Endothelial cell of umbilical vein (primary cell): ENCODE results near the gene METRN. TPM values are rescaled to one million over a fixed set of nuclear protein-coding genes. Genes with fewer than 3 reads are reported as not detected.

Experiments used
- BruUV-seq: library from RNA; stranded (reverse); fragments of 400-500 nt; replicated peaks from 2 replicates; lab custom pipeline; 2021; lab: Mats Ljungman, UMichigan
- CTCF ChIA-PET: fragments of 300-600, 350-600 bp; sonication (Branson Sonifier 250); formaldehyde crosslinking; loops from one replicate; lab custom pipeline; 2021; ENCODE audit warnings: antibody characterized with exemption, inconsistent platforms; lab: Charles Lee
- POLR2A ChIA-PET: fragments of 300-600, 350-600 bp; sonication (Branson Sonifier 250); formaldehyde crosslinking; loops from one replicate; lab custom pipeline; 2021; ENCODE audit warnings: antibody characterized with exemption, inconsistent platforms; lab: Charles Lee
- DNase-seq: peaks from one replicate; pipeline ENCODE4 v3.0.0-alpha.2; 2011; ENCODE audit warnings: low read depth, low spot score
- FAIRE-seq: peaks from 2 replicates; lab custom pipeline; 2011; peaks lifted over from hg19 to GRCh38; lab: Jason Lieb, UNC
- H2AFZ ChIP-seq: 2 replicates; pipeline ENCODE4 v1.6.0; 2012; ENCODE audit warnings: low read depth, low read length, control low read depth, inconsistent platforms
- H3K27ac ChIP-seq: 2 replicates; pipeline ENCODE4 v1.5.1; 2011; ENCODE audit warnings: low read depth, mild to moderate bottlenecking, control low read depth, low read length, moderate library complexity; ENCODE audit not compliant: insufficient read depth
- H3K27me3 ChIP-seq, 2 experiments: 2 replicates each; pipeline versions ENCODE4 v1.6.0 to v1.6.1; 2011; ENCODE audit warnings: low read length in 2 of 2, mixed read lengths in 1 of 2; ENCODE audit not compliant: control insufficient read depth in 2 of 2, insufficient read depth in 2 of 2
- H3K36me3 ChIP-seq, 2 experiments: 2 replicates in 1 of 2; 3 replicates in 1 of 2; pipeline ENCODE4 v1.5.1; 2011; ENCODE audit warnings: low read length in 2 of 2, mild to moderate bottlenecking in 1 of 2, moderate library complexity in 1 of 2; ENCODE audit not compliant: control insufficient read depth in 2 of 2, insufficient read depth in 2 of 2; ENCODE audit errors: extremely low read depth in 1 of 2
- H3K4me1 ChIP-seq: 3 replicates; pipeline ENCODE4 v1.5.1; 2011; ENCODE audit warnings: mild to moderate bottlenecking, low read length; ENCODE audit not compliant: control insufficient read depth, insufficient read depth; ENCODE audit errors: extremely low read depth
- H3K4me2 ChIP-seq: 2 replicates; pipeline ENCODE4 v1.6.1; 2011; ENCODE audit warnings: low read length, control low read depth, mixed read lengths; ENCODE audit not compliant: insufficient read depth
- H3K4me3 ChIP-seq, 3 experiments: fragments of 200-600 bp in 1 of 3; sonication (generic), shearing (Covaris generic) in 1 of 3; replicated peaks in 1 of 3; 2 replicates each; pipeline ENCODE4 v1.5.1; 2011 to 2016; ENCODE audit warnings: control low read depth in 3 of 3, low read length in 3 of 3, mild to moderate bottlenecking in 2 of 3, inconsistent platforms in 1 of 3, low read depth in 1 of 3, moderate library complexity in 1 of 3; ENCODE audit not compliant: insufficient read depth in 1 of 3
- H3K79me2 ChIP-seq: 2 replicates; pipeline ENCODE4 v1.6.0; 2012; ENCODE audit warnings: low read length, inconsistent platforms; ENCODE audit not compliant: control insufficient read depth, insufficient read depth
- H3K9ac ChIP-seq: replicated peaks from 2 replicates; pipeline ENCODE3; 2011; ENCODE audit warnings: low read length, control low read depth; ENCODE audit not compliant: insufficient read depth; ENCODE audit errors: extremely low read depth
- H3K9me1 ChIP-seq: replicated peaks from 3 replicates; pipeline ENCODE4 v1.6.0; 2011; ENCODE audit warnings: mild to moderate bottlenecking, low read length; ENCODE audit not compliant: control insufficient read depth, insufficient read depth; ENCODE audit errors: extremely low read depth
- H3K9me3 ChIP-seq: replicated peaks from 2 replicates; pipeline ENCODE4 v1.5.1; 2012; ENCODE audit warnings: low read length, inconsistent platforms; ENCODE audit not compliant: control insufficient read depth, insufficient read depth
- H4K20me1 ChIP-seq: replicated peaks from 2 replicates; pipeline ENCODE3; 2011; ENCODE audit warnings: mild to moderate bottlenecking, low read length; ENCODE audit not compliant: control insufficient read depth, insufficient read depth; ENCODE audit errors: extremely low read depth
- CTCF ChIP-seq, 2 donors: IDR thresholded peaks; 1 replicate in 1 of 2; 2 replicates in 1 of 2; pipeline ENCODE4 v1.5.1; 2011; ENCODE audit warnings: low read length in 2 of 2, mild to moderate bottlenecking in 2 of 2, moderate library complexity in 2 of 2, control low read depth in 1 of 2, inconsistent platforms in 1 of 2, low read depth in 1 of 2; ENCODE audit not compliant: insufficient read depth in 1 of 2; ENCODE audit errors: extremely low read depth in 1 of 2
- EZH2 ChIP-seq: IDR thresholded peaks from 2 replicates; pipeline ENCODE4 v1.6.1; 2012; ENCODE audit warnings: borderline replicate concordance, low read depth, mild to moderate bottlenecking, moderate library complexity, low read length, inconsistent platforms; ENCODE audit not compliant: severe bottlenecking
- FOS ChIP-seq: IDR thresholded peaks from 2 replicates; pipeline ENCODE4 v1.6.1; 2011; ENCODE audit warnings: mild to moderate bottlenecking, low read length, moderate library complexity, borderline replicate concordance; ENCODE audit not compliant: insufficient read depth
- GATA2 ChIP-seq: IDR thresholded peaks from 2 replicates; pipeline ENCODE4 v1.7.0; 2011; ENCODE audit warnings: low read depth, mild to moderate bottlenecking, moderate library complexity, mixed read lengths, low read length; ENCODE audit not compliant: insufficient read length, insufficient read depth
- JUN ChIP-seq: IDR thresholded peaks from 2 replicates; pipeline ENCODE4 v1.6.1; 2011; ENCODE audit warnings: borderline replicate concordance, low read depth; ENCODE audit not compliant: insufficient read length, insufficient read depth
- MAX ChIP-seq: IDR thresholded peaks from 2 replicates; pipeline ENCODE4 v1.6.1; 2011; ENCODE audit not compliant: insufficient read depth, insufficient read length
- MYC ChIP-seq: IDR thresholded peaks from one replicate; pipeline ENCODE4 v1.6.1; 2011; ENCODE audit warnings: mild to moderate bottlenecking, low read depth, low read length
- POLR2A ChIP-seq: IDR thresholded peaks from 2 replicates; pipeline ENCODE4 v1.6.1; 2012; ENCODE audit warnings: low read depth, mild to moderate bottlenecking, control low read depth, low read length
- POLR2AphosphoS5 ChIP-seq: IDR thresholded peaks from 2 replicates; pipeline ENCODE4 v1.6.1; 2012; ENCODE audit warnings: low read depth, mild to moderate bottlenecking, control low read depth, low read length, moderate library complexity; ENCODE audit not compliant: insufficient read depth
- dilution Hi-C: fragments of 300-500 bp; cut with MboI; formaldehyde crosslinking; loops from one replicate; pipeline ENCODE4 v1.15.0; 2019; ENCODE audit warnings: low sequenced_read_pairs; ENCODE audit not compliant: extremely low pct_ligation_motif_present
- intact Hi-C: fragments of 100-400 bp; cut with micrococcal nuclease; formaldehyde crosslinking; loops from one replicate; pipeline ENCODE4 v1.10.0; 2022
- polyA plus RNA-seq, 4 experiments: library from polyadenylated mRNA; depleted of rRNA in 3 of 4; stranded (reverse) in 3 of 4; unstranded in 1 of 4; fragments of >200 nt; gene quantifications; 2 replicates each; pipeline versions ENCODE4 v1.2.1 to v1.2.3, GENCODE V29; 2011 to 2012; ENCODE audit warnings: missing spikeins in 1 of 4
- total RNA-seq: library from RNA; stranded (reverse); gene quantifications from 2 replicates; pipeline ENCODE4 v1.2.3, GENCODE V29; 2021

METRN gene
- total and polyA plus RNA-seq, 2 donors (not counting 3 experiments of a cell fraction or from before 2014, with no cell fraction given), result 10.0 to 16.1 TPM

GRCh38 chr16:761625-762513 lies 47.0 kb downstream of the METRN start:
- FAIRE-seq (no peak), DNase-seq (no peak)
- Histone ChIP-seq H4K20me1 (no peaks in the 10 kb centered on the region), H3K27ac (no peak overlapping the region), H3K9me1 (no peaks in the 10 kb centered on the region), H3K79me2 (no peaks in the 10 kb centered on the region), H3K4me1 (no peaks in the 10 kb centered on the region), H3K36me3 (no peaks in the 10 kb centered on the region), H2AFZ (no peak overlapping the region), H3K4me3 (no peak overlapping the region), H3K4me2 (no peak overlapping the region), H3K27me3 (no peaks in the 10 kb centered on the region), H3K9me3 (no peaks in the 10 kb centered on the region), H3K9ac (no peak overlapping the region)
- TF ChIP-seq POLR2A (no peak), FOS (no peak), JUN (no peak), MYC (no peak), GATA2 (no peak), MAX (no peak), CTCF (IDR thresholded peaks at IDR 0.05; ENCODE audit: extremely low read depth in 1 of 2, insufficient read depth in 1 of 2, low read depth in 1 of 2, low read length in 2 of 2) (no peak), POLR2AphosphoS5 (no peak), EZH2 (no peak)
- intact Hi-C loops (no loop called here), dilution Hi-C loops (no loop called here)
- no TSS peak for BruUV-seq
- POLR2A ChIA-PET, result no interaction called here
- CTCF ChIA-PET, result interaction anchor here (1.3 kb wide), 1 partner anchor 29 kb away, joined by 3 read pairs; no protein-coding TSS in a partner anchor
